H7 (cell line): ENCODE data around the gene CDK14. TPM values are rescaled to one million over a fixed set of nuclear protein-coding genes. Genes with fewer than 3 reads are reported as not detected.

Source experiments
- DNase-seq: peaks from one replicate; pipeline ENCODE4 v3.0.0; 2012
- H3K27me3 ChIP-seq: 2 replicates; pipeline ENCODE4 v1.6.0; 2011; ENCODE audit warnings: mild to moderate bottlenecking, low read length; ENCODE audit not compliant: control insufficient read depth, insufficient read depth
- H3K36me3 ChIP-seq: replicated peaks from 2 replicates; pipeline ENCODE4 v1.5.1; 2011; ENCODE audit warnings: low read length; ENCODE audit not compliant: control insufficient read depth, insufficient read depth
- H3K4me3 ChIP-seq: 2 replicates; pipeline ENCODE4 v1.5.1; 2011; ENCODE audit warnings: low read depth, mild to moderate bottlenecking, control low read depth, low read length, moderate library complexity; ENCODE audit not compliant: insufficient read depth
- total RNA-seq: library from RNA; depleted of rRNA; stranded (reverse); fragments of >200 nt; shearing (Covaris generic); gene quantifications from 2 replicates; pipeline ENCODE4 v1.2.3, GENCODE V29; 2014

CDK14 gene
- total RNA-seq, 1 experiment from 2014 or later, result 28.6 TPM

DNA sequence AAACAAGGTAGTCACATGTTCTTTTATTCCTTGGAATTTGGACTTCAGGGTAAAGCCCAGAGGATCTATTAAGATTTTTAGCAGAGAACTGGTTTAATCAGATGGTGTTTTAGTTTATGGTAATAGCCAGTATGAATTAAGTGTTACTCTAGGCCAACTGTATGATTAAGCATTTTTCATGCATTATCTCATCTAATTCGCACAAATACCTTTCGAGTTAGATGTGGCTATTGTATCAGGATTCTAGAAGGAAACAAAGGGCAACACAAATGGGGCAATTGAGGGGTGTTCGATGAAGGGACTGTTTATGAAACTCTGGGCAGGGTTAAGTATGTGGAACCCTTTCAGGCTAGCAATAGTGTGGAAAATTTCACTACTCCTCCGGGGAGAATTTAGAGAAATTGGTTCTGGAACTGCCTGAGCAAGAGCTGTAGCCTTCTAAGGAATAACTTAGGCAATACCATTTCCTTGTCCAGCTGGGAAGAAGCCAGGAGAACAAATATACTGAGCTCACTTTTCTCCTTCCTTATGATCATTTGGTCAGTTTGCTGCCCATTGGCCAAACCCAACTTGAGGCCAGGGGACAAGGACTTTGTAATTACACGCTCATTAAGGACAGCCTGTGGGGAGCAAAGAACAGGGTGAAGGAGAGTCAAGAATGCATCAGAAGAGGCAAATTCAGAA, 349.1 kb downstream of the CDK14 start:
- Histone ChIP-seq H3K4me3 (no peak overlapping the region), H3K27me3 (no peaks in the 10 kb centered on the region), H3K36me3 (no peaks in the 10 kb centered on the region)
- no peak for DNase-seq

- no peak for DNase-seq
- Histone ChIP-seq H3K4me3 (no peak overlapping the region), H3K36me3 (no peaks in the 10 kb centered on the region), H3K27me3 (no peaks in the 10 kb centered on the region)
Observed at GRCh38 chr7:90946730-90947501, 350.8 kb downstream of the CDK14 start.

DNA sequence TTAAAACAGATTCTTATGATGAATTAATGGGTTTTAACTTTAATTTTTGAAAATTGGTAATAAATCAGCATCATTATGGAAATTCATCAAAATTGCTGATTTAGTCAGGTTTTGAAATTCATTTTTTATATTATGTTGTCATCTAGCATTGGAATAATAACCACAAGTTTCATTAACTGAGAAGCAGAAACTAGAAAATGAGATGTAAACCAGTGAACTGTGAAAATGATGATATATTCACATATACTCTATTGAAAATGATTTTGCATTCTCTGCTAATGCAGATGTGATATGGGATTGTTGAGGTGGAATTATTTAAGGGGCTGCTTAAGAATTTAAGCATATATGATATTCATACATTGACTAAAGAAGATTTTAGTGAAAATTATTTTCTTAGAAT, 352.0 kb downstream of the CDK14 start:
- no peak for DNase-seq
- H3K27me3 ChIP-seq, result no peaks in the 10 kb centered on the region
- no peaks in the 10 kb centered on the region for H3K36me3 ChIP-seq

GRCh38 chr7:90951229-90951628, 355.1 kb downstream of the CDK14 start:
- H3K36me3 ChIP-seq, result no peaks in the 10 kb centered on the region
- H3K27me3 ChIP-seq, result no peaks in the 10 kb centered on the region
- no peak for DNase-seq
- no peak overlapping the region for H3K4me3 ChIP-seq

More for the DNA sequence above, 352.0 kb downstream of the CDK14 start:
- no peak overlapping the region for H3K4me3 ChIP-seq

GRCh38 chr7:90951986-90952954, 356.1 kb downstream of the CDK14 start:
- Histone ChIP-seq H3K4me3 (no peak overlapping the region), H3K27me3 (no peaks in the 10 kb centered on the region), H3K36me3 (no peaks in the 10 kb centered on the region)
- DNase-seq, result no peak

DNA sequence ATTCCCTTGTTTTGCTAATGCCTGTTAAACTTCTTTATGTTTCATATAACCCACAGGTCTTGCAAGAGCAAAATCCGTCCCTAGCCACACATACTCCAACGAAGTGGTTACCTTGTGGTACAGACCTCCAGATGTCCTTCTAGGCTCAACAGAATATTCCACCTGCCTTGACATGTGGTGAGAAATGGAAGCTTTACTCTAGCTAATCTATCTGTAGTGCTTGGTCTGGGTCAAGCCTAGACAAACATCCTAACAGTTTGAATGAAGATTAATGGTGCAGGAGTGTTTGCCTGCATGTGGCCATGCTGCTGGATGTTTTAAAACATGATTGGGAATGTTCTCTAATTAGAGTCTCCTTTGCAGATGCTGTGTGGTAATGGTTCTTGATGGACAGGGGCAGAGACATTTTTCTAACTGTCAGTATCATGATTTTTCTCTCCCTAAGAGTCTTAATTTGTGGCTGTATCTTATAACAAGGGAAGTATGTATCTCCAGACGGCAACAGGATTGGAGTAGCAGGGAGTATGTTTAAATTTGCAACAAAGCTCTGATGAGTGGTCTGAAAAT, 359.6 kb downstream of the CDK14 start:
- no peak overlapping the region for H3K4me3 ChIP-seq
- DNase-seq, result no peak
- no peaks in the 10 kb centered on the region for H3K36me3 ChIP-seq
- H3K27me3 ChIP-seq, result no peaks in the 10 kb centered on the region

DNA sequence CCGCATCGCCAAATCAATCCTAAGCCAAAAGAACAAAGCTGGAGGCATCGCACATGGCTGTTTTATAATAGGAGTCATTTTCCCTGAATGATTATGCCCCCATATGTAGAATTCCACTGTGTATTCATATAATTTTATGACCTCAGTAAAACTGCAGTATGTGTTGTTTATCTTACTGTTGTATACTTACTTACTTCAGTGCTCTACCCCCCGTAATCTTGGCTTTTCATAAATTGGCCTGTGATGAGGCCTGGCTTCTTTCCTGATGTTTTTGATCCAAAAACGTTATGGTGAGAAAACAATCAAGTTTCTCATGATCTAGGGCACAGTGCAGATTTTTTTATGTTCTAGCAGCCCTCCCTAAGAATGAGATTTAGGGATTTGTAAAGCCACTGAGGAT, 361.8 kb downstream of the CDK14 start:
- Histone ChIP-seq H3K27me3 (no peaks in the 10 kb centered on the region), H3K36me3 (no peaks in the 10 kb centered on the region), H3K4me3 (no peak overlapping the region)
- no peak for DNase-seq

GRCh38 chr7:90958647-90959046, 362.5 kb downstream of the CDK14 start:
- DNase-seq, result no peak
- Histone ChIP-seq H3K27me3 (no peaks in the 10 kb centered on the region), H3K36me3 (no peaks in the 10 kb centered on the region), H3K4me3 (no peak overlapping the region)

- Histone ChIP-seq H3K36me3 (no peaks in the 10 kb centered on the region), H3K4me3 (no peak overlapping the region), H3K27me3 (no peaks in the 10 kb centered on the region)
- DNase-seq, result no peak
Observed at GRCh38 chr7:90961037-90961725, 365.1 kb downstream of the CDK14 start.

DNA sequence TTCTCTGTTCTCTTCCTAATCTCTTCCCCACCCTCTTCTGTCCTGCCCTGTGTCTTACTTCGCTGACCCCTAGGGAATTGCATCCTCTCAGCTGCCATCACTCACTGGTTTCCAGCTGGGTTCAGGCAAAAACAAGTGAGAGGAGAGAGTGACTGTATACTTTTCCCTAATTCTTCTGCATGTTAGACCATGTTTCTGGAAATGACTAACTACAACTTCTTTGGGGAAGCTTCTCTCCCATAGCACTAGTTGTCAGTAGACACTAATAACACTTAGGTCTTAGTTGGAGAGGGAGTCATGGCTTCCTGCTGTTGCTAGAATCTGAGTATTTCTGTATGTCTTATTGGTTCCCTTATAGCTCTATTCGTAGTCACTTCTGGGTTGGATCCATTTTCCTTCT, 369.1 kb downstream of the CDK14 start:
- Histone ChIP-seq H3K4me3 (no peak overlapping the region), H3K36me3 (no peaks in the 10 kb centered on the region), H3K27me3 (no peaks in the 10 kb centered on the region)
- DNase-seq, result no peak

- H3K4me3 ChIP-seq, result no peak overlapping the region
- DNase-seq, result no peak
- H3K27me3 ChIP-seq, result no peaks in the 10 kb centered on the region
- no peaks in the 10 kb centered on the region for H3K36me3 ChIP-seq
Observed at GRCh38 chr7:90966346-90966745, 370.2 kb downstream of the CDK14 start.

GRCh38 chr7:90968871-90969270, 372.8 kb downstream of the CDK14 start:
- H3K27me3 ChIP-seq, result no peaks in the 10 kb centered on the region
- H3K36me3 ChIP-seq, result no peaks in the 10 kb centered on the region
- no peak for DNase-seq
- H3K4me3 ChIP-seq, result no peak overlapping the region

DNA sequence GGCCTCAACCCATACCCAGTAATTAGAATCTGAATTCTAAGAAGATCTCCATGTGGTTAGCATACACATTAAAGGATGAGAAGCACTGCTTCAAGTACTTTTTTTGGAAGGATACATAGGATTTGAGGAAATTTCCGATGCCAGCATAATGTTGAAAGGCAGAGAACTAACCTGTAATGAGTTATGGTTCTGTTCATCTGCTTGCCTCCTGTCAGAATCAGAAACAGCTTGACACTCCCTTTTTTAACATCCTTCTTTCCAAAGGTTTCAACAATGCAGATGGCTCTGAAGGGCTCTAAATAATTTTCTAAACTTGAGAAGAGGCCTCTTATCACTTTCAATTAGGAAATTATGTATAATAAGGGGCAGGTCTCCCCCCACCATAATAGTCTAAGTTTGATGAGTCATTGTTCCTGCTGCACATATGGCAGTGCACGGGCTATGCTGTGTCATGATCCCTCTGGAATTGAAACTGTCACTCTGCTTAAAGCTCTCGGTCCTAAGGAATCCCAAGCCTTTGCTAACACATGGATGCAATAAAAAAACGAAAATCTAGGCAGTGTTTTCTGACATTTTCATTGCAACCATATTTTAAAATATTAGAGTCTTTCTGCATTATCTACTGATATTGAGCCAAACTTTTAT, 376.9 kb downstream of the CDK14 start:
- Histone ChIP-seq H3K36me3 (no peaks in the 10 kb centered on the region), H3K27me3 (no peaks in the 10 kb centered on the region), H3K4me3 (no peak overlapping the region)
- no peak for DNase-seq
